ENCODE measurements around the gene ARFGEF3.
"Not testable (repeated sequence)": the region's sequence is repeated elsewhere in the genome, so short reads cannot be mapped to it uniquely, and the experiment has no call there.

The ARFGEF3 gene

DNA sequence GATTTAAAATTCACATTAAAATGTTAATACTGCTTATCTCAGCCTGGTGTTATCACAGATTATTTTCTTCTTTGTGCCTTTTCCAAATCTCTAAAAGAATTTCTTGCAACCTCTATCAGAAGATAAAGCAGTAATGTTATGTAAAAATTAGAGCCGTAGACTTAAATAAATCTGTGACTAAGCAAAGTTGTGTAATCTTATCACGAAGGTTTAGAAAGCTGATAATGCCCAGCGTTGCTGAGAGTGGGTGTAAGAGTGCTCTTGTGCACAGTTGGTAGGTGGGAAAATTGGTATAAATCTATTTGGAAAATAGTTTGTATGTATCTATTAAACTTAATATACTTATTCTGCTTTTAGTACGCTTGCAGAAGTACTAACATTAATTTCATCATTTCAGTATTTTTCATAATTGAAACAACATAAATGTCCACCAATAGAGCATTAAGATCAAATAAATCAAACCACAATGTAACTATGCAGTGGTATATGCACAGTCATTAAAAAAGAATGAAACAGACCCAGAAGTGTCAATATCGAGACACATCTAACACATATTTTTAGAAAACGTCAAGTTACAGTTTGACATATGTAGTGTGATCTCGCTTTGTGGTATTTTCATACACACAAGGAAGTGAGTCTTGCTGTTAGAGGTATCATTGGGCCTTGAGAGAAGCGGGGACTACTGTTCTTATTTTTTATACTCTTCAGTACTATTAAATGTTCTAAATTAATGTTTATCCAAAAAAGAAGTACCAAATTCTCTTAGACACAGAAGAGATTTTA is 111.0 kb downstream of the ARFGEF3 start:
- Histone ChIP-seq H3K4me1 (ENCODE audit: control insufficient read depth, insufficient read depth, low read length, poor library complexity, severe bottlenecking) (no peaks in the 10 kb centered on the region), H3K36me3 (ENCODE audit: control insufficient read depth, insufficient read depth, low read length) (no peaks in the 10 kb centered on the region), H3K27ac (ENCODE audit: low read depth, low read length, severe bottlenecking) (no peak overlapping the region), H3K4me3 (ENCODE audit: extremely low read depth, insufficient read depth, low read length, poor library complexity, severe bottlenecking) (no peak overlapping the region), H3K9me3 (ENCODE audit: control insufficient read depth, low read length) (no peaks in the 10 kb centered on the region)
- 94% methylated on average over 3 of the region's 8 CpGs; no CpG with 5 or more reads in 1 of the 2 experiments for WGBS, 2 experiments (ENCODE audit: insufficient coverage in 2 of 2)

DNA sequence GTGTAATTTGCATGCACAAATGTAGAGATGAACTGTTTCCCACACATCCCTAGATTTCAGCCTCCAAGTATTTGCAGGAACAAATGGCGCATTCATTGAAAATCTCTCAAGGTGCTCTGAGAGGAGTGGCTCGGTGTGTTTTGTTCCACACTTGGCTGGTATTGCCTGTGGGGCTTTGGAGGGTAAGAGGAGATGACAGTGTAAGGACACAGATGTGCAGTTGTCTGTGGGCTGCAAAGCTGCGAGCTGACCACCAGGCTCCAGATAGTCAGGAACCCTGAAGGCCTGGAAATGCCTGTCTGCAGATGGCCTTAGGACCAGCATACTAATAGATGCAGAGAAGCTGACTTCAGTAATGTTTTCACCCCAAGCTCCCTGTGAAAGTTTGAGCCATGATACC is 114.2 kb downstream of the ARFGEF3 start:
- Histone ChIP-seq H3K4me3 (ENCODE audit: extremely low read depth, insufficient read depth, low read length, poor library complexity, severe bottlenecking) (no peak overlapping the region), H3K4me1 (ENCODE audit: control insufficient read depth, insufficient read depth, low read length, poor library complexity, severe bottlenecking) (no peaks in the 10 kb centered on the region), H3K27ac (ENCODE audit: low read depth, low read length, severe bottlenecking) (no peak overlapping the region), H3K36me3 (ENCODE audit: control insufficient read depth, insufficient read depth, low read length) (no peaks in the 10 kb centered on the region), H3K9me3 (ENCODE audit: control insufficient read depth, low read length) (no peaks in the 10 kb centered on the region)
- WGBS, 2 experiments (ENCODE audit: insufficient coverage in 2 of 2) = 86 to 100% methylated on average over 1 to 2 of the region's 3 CpGs

GRCh38 chr6:138277835-138278234 is 116.1 kb downstream of the ARFGEF3 start:
- no peaks in the 10 kb centered on the region for H3K4me1 ChIP-seq (ENCODE audit: control insufficient read depth, insufficient read depth, low read length, poor library complexity, severe bottlenecking)
- no peaks in the 10 kb centered on the region for H3K9me3 ChIP-seq (ENCODE audit: control insufficient read depth, low read length)
- no peak overlapping the region for H3K27ac ChIP-seq (ENCODE audit: low read depth, low read length, severe bottlenecking)
- 83 to 98% methylated on average over 1 to 4 of the region's 4 CpGs for WGBS, 2 experiments (ENCODE audit: insufficient coverage in 2 of 2)
- H3K4me3 ChIP-seq (ENCODE audit: extremely low read depth, insufficient read depth, low read length, poor library complexity, severe bottlenecking) = no peak overlapping the region
- no peaks in the 10 kb centered on the region for H3K36me3 ChIP-seq (ENCODE audit: control insufficient read depth, insufficient read depth, low read length)

GRCh38 chr6:138278326-138278725 is 116.6 kb downstream of the ARFGEF3 start:
- Histone ChIP-seq H3K36me3 (ENCODE audit: control insufficient read depth, insufficient read depth, low read length) (no peaks in the 10 kb centered on the region), H3K4me3 (ENCODE audit: extremely low read depth, insufficient read depth, low read length, poor library complexity, severe bottlenecking) (no peak overlapping the region), H3K27ac (ENCODE audit: low read depth, low read length, severe bottlenecking) (no peak overlapping the region), H3K9me3 (ENCODE audit: control insufficient read depth, low read length) (no peaks in the 10 kb centered on the region), H3K4me1 (ENCODE audit: control insufficient read depth, insufficient read depth, low read length, poor library complexity, severe bottlenecking) (no peaks in the 10 kb centered on the region)
- 73 to 74% methylated on average over 7 to 11 of the region's 12 CpGs for WGBS, 2 experiments (ENCODE audit: insufficient coverage in 2 of 2)

GRCh38 chr6:138285800-138286199 is 124.1 kb downstream of the ARFGEF3 start:
- Histone ChIP-seq H3K4me3 (ENCODE audit: extremely low read depth, insufficient read depth, low read length, poor library complexity, severe bottlenecking) (no peak overlapping the region), H3K9me3 (ENCODE audit: control insufficient read depth, low read length) (no peaks in the 10 kb centered on the region), H3K36me3 (ENCODE audit: control insufficient read depth, insufficient read depth, low read length) (no peaks in the 10 kb centered on the region), H3K4me1 (ENCODE audit: control insufficient read depth, insufficient read depth, low read length, poor library complexity, severe bottlenecking) (peaks cover 2% of the 10 kb centered on the region), H3K27ac (ENCODE audit: low read depth, low read length, severe bottlenecking) (no peak overlapping the region)
- WGBS, 2 experiments (ENCODE audit: insufficient coverage in 2 of 2) = 83 to 94% methylated on average over 2 to 5 of the region's 6 CpGs

- no peak overlapping the region for H3K27ac ChIP-seq (ENCODE audit: low read depth, low read length, severe bottlenecking)
- no peaks in the 10 kb centered on the region for H3K9me3 ChIP-seq (ENCODE audit: control insufficient read depth, low read length)
- H3K4me3 ChIP-seq (ENCODE audit: extremely low read depth, insufficient read depth, low read length, poor library complexity, severe bottlenecking) = no peak overlapping the region
- WGBS, 2 experiments (ENCODE audit: insufficient coverage in 2 of 2) = 91 to 99% methylated on average over 17 of the region's 17 CpGs
- H3K4me1 ChIP-seq (ENCODE audit: control insufficient read depth, insufficient read depth, low read length, poor library complexity, severe bottlenecking) = peaks cover 2% of the 10 kb centered on the region
- H3K36me3 ChIP-seq (ENCODE audit: control insufficient read depth, insufficient read depth, low read length) = no peaks in the 10 kb centered on the region
Observed at GRCh38 chr6:138286698-138287097, 125.0 kb downstream of the ARFGEF3 start.

DNA sequence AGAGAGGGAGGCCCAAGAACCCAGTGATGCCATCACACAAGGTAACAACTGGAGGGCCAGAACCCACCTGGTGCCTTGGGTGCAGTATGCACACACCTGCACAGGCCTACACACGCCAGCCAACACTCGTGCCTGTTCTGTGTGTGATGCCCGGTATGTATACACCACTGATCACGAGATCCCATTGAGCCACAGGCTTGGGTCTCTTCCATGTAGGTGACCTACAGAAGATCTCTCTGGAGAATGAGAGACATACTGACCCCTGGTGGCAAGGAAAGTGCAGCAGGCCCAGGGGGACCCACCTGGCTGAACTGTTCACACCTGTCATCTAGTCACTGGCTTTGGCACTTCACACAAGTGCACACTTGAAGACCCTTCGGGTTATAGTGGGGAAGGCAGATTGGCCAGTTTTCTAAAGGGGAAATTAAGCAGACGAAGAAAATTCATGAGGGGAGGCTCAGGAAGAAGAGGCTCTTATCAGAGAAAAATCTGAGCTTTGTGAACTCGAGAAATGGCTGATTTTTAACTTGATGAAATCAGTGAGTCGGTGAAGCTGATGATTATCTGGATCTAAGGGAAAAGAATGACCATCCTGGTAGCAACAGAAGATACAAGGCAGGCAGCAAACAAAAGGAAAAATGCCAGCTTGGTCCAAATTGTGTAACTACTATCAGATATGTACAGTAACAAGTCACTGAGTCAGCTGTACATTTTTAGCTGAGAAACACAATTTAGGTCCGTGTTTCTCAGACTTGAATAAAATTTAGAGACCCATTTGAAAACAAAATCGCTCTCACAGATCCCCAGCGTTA is 125.6 kb downstream of the ARFGEF3 start:
- Histone ChIP-seq H3K27ac (ENCODE audit: low read depth, low read length, severe bottlenecking) (no peak overlapping the region), H3K4me3 (ENCODE audit: extremely low read depth, insufficient read depth, low read length, poor library complexity, severe bottlenecking) (no peak overlapping the region), H3K4me1 (ENCODE audit: control insufficient read depth, insufficient read depth, low read length, poor library complexity, severe bottlenecking) (peaks cover 2% of the 10 kb centered on the region), H3K36me3 (ENCODE audit: control insufficient read depth, insufficient read depth, low read length) (no peaks in the 10 kb centered on the region), H3K9me3 (ENCODE audit: control insufficient read depth, low read length) (no peaks in the 10 kb centered on the region)
- WGBS, 2 experiments (ENCODE audit: insufficient coverage in 2 of 2) = 89 to 95% methylated on average over 10 to 11 of the region's 11 CpGs

DNA sequence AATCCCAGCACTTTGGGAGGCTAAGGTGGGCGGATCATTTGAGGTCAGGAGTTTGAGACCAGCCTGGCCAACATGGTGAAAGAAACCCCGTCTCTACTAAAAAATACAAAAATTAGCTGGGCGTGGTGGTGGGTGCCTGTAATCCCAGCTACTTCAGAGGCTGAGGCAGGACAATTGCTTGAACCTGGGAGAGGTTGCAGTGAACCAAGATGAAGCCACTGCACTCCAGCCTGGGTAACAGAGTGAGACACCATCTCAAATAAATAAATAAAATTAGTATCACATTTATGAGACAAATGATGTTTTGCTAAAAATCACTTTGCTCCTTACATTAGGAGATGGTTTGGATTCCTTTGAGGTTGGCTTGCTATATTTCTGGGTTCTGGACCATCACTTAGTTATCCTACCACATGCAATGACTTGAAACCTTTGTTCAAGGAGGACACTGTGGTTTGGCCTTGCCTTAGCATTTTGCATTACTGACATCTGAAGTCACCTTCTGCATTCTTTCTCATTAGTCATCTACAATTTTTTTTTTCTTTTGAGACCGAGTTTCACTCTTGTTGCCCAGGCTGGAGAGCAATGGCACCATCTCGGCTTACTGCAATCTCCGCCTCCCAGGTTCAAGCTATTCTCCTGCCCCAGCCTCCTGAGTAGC is 126.8 kb downstream of the ARFGEF3 start:
- not testable (repeated sequence) for H3K36me3 ChIP-seq (ENCODE audit: control insufficient read depth, insufficient read depth, low read length); H3K4me1 ChIP-seq (ENCODE audit: control insufficient read depth, insufficient read depth, low read length, poor library complexity, severe bottlenecking); H3K27ac ChIP-seq (ENCODE audit: low read depth, low read length, severe bottlenecking); H3K9me3 ChIP-seq (ENCODE audit: control insufficient read depth, low read length); H3K4me3 ChIP-seq (ENCODE audit: extremely low read depth, insufficient read depth, low read length, poor library complexity, severe bottlenecking)
- 80 to 91% methylated on average over 5 to 6 of the region's 6 CpGs for WGBS, 2 experiments (ENCODE audit: insufficient coverage in 2 of 2)

DNA sequence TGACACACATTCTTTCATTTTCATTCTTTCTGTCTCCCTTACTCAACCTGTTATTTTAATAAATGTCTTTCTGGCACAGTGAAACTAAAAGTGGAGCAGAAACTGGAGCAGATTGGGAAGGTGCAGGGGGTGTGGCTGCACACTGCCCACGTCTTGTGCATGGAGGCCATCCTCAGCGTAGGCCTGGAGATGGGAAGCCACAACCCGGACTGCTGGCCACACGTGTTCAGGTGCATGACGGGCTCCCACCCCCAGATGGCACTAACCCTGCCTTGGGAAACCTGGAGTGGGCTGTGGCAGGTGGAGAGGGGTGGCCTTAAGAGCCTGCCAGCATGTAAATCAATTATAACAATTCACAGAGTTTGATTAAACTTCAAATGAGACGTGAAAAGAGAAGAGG is 128.0 kb downstream of the ARFGEF3 start:
- Histone ChIP-seq H3K9me3 (ENCODE audit: control insufficient read depth, low read length) (no peaks in the 10 kb centered on the region), H3K27ac (ENCODE audit: low read depth, low read length, severe bottlenecking) (no peak overlapping the region), H3K4me1 (ENCODE audit: control insufficient read depth, insufficient read depth, low read length, poor library complexity, severe bottlenecking) (peaks cover 2% of the 10 kb centered on the region), H3K4me3 (ENCODE audit: extremely low read depth, insufficient read depth, low read length, poor library complexity, severe bottlenecking) (no peak overlapping the region), H3K36me3 (ENCODE audit: control insufficient read depth, insufficient read depth, low read length) (no peaks in the 10 kb centered on the region)
- 81% methylated on average over 4 of the region's 6 CpGs; no CpG with 5 or more reads in 1 of the 2 experiments for WGBS, 2 experiments (ENCODE audit: insufficient coverage in 2 of 2)

DNA sequence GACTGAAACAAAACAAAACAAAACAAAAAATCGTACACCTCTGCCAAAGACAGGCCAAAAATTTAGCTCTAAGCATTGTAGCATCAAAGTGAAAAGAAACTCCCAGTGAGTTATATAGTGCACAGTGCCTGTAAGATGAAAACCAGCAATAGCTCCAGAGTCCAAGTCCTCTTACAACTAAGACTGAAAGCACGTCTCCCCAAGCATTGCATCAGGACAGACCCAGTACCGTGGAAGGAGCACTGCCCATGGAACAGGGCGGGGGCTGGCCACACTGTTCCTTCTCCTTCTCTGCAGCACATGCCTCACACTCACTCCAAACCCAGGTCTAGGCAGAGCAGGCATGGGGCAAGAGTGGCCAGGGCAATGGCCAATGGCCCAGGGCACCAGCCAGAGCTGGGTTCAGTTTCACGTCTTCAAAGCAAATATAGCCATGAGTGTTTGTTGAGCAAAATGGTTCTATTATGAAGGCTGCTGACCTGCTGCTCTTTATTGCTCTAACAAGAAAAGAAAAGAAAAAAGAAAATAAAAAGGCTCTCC is 128.8 kb downstream of the ARFGEF3 start:
- WGBS, 2 experiments (ENCODE audit: insufficient coverage in 2 of 2) = 100% methylated on average over 1 to 4 of the region's 5 CpGs
- Histone ChIP-seq H3K4me1 (ENCODE audit: control insufficient read depth, insufficient read depth, low read length, poor library complexity, severe bottlenecking) (peaks cover 2% of the 10 kb centered on the region), H3K27ac (ENCODE audit: low read depth, low read length, severe bottlenecking) (no peak overlapping the region), H3K36me3 (ENCODE audit: control insufficient read depth, insufficient read depth, low read length) (no peaks in the 10 kb centered on the region), H3K4me3 (ENCODE audit: extremely low read depth, insufficient read depth, low read length, poor library complexity, severe bottlenecking) (no peak overlapping the region), H3K9me3 (ENCODE audit: control insufficient read depth, low read length) (no peaks in the 10 kb centered on the region)
